Activated gamma-delta T cell treated with Interleukin-2 at 50 U/mL for 16 hours (primary cell): ENCODE measurements around the gene LAMB2.

Source experiments
- DNase-seq: peaks from one replicate; pipeline ENCODE4 v3.0.0-alpha.2; 2020

The LAMB2 gene

GRCh38 chr3:49120096-49120437 lies 12.8 kb downstream of the LAMB2 start:
- DNase-seq, result no peak

DNA sequence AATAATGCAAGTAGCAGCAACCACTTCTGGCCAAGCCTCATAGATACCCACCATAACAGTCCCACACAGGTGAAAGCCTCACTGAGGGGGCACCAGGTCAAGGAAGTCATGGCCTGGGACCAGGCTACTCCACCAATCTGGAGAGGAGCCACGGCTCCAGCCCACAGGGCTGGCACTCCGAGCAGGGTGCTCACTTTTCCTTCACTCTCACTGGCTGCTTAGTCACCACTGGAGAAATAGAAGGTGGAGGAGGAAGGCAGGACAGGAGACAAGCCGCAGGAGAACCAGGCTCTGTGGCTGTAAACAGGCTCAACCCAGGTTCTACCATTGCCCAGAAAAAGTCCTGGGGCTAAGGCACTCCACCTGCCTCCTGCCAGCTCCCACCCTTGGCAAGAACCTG lies 13.4 kb downstream of the LAMB2 start:
- no peak for DNase-seq

DNA sequence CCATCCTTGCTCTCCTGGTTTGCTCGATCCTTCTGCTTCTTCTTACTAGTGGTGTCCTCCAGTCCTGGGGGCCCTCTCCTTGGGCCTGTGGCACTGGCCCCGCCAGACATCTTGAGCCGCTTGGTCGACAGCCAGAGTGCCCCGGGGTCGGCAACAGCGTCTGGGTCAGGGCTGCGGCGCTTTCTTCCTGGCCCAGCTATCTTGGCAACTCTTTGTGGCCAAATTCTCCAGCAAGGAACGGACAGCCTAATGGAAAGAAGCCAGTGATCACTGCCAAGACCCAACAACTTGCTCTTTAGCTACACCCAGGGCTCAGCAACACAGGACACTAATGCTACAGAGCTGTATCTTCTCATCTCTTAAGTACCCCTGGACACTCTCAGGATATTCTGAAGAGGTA lies 13.8 kb downstream of the LAMB2 start:
- DNase-seq, result no peak

- DNase-seq, result no peak
Measured at GRCh38 chr3:49112262-49112661, 20.6 kb downstream of the LAMB2 start.

DNA sequence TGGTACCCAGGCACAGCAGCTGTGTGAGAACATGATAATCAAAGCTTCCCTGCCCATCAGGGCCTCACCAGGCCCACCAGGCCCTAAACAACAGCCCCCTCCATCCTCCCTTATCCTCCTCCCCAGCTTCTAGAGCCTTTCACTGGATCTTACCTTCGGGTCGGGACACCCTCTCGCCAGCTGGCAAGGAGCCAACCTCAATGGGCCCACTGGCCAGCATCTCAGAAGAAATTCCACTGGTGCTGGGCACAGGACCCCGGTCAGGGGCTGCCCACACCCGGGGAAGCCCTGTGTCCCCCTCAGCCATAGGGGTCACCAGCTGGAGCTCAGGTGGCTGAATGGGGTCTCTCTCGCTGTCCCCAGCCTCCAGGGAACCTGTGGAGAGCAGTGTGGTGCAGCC lies 21.5 kb downstream of the LAMB2 start:
- no peak for DNase-seq

DNA sequence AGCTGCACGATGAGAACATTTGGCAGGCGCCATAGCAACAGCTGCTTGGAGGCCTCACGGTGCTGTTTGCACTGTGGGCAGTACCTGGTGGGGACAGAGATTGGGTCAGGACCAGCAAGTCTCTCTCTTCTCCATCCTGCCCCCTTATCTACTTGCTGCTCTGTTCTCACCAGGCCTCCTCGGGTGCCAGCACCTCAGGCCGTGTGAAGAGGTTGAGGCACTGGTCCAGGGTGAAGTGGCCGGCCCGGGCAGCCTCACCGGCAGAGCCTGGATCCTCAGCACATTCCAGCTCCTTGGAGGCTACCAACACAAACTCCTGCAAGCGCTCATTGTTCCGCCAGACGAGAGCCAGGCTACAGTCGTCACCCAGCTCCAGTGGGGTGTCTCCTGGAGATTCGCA lies 22.1 kb downstream of the LAMB2 start:
- no peak for DNase-seq

- DNase-seq, result no peak
Measured at GRCh38 chr3:49108346-49108745, 24.5 kb downstream of the LAMB2 start.

DNA sequence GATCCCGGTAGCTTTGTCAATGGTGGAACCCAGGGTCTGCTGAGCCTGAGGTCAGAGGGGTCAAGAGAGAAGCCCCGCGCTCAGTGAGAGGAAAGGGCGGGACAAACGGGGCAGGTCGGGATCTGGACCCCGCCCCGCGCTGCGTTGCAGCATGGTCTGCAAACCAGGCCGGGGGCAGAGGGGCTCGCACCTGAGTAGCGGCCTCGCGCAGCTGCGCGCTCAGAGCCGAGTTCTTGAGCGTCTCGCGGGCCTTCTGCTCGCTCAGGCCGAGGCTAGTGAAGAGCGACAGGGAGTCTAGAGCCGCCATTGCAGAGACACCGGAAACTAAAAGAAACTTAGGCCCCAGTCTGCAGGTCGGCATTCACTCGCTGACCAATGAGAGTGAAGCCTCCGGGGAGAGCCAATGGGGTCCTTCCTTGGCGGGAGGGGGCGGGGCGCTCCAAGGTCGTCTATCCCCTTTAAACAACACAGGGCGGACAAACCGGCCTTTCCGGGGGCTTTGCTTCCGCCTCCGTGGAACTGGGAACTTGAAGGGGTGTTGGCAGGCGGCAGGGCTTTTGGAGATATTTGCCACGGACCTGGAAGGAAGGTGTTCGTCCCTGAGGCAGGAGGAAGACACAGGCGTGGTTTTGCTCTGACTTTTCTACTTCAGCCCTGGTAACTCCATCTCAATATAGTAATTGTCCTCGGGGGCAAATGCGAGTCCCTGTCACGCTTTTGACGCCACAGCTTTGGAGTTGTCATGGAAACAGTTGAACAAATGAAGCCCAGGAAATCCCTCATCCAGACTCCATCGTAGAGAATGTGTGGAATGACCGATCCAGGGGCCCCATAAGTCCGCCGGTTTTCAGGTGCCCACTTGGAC lies 28.2 kb downstream of the LAMB2 start, which contains the start of gene QARS1:
Gene QARS1, minus strand, starts transcription at position 331 of the 865 bp plus-strand sequence. Its CDS starts 24 bp downstream, at position 307.
- DNase-seq, result peak; percentile 90

DNA sequence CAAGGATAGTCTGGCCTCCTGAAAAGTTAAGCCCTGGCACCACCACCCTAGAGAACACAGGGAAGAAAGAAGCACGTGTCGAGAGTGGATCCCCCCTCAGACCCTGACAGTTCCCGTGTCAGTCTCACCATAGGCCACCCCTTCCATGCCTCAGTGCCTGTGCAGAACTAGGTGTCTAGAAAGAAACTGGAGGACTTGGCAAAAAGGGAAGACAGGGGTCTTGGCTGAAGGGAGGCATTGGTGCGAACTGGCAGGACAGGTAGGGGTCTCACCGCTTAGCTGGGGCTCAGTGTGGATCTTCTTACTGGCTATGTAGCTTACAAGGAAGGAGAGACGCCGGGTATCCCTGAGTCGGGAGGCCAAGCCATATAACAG lies 28.8 kb downstream of the LAMB2 start:
- no peak for DNase-seq

DNA sequence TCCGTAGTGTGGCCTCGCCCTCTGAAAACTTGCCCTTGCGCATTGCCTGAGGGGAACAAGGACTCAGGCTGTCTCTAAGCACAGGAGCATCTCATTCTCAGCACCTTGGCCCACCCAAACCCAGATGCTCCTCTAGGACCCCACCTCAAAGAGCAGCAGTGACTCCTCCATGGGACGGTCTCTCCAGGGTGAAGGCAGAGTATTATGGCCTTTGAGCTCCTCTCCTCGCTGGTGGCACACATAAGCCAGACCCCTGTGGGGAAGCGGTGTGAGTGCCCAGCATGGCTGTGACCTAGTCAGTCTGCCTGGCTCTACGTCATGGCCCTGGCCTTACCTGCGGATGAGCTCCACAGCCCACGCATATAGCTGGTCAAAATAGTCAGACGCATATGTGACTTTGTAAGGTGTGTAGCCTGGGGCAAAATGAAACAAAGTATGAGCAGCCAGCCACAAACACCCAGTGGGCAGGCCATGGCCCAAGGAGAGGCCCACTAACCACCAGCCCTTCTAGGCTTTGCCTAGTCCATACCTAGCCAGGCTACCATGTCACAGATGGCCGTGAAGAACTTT lies 32.7 kb downstream of the LAMB2 start:
- DNase-seq, result no peak

DNA sequence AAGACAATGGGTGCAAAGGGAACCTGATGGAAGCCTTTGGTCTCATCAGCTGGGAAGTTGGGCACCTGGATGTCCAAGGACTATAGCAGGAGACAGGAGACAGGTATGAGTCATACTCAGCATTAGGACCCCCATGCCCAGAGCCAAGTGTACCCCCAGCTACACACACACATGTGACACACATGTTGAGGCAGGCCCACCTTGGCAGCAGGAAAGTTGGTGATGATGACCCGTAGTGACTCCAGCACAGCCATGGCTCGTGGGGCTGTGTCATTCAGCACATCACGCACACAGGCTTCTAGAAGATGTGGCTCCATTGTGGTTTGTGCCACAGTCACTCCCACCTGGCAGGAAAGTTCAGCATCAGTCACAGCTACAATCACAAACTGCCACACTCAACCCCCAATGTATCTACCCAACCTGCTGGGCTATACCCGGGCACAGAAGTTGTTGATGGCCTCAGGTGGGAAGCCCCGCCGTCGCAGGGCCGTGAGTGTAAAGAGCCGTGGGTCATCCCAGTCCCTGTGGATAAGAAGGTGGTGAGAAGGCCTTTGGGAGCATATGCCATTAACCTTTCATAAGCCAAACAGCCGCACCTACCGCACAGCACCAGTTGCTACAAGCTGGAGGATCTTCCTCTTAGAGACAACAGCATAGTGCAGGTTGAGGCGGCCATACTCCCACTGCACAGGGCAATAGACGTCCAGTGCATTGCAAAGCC lies 33.8 kb downstream of the LAMB2 start:
- DNase-seq, result no peak

DNA sequence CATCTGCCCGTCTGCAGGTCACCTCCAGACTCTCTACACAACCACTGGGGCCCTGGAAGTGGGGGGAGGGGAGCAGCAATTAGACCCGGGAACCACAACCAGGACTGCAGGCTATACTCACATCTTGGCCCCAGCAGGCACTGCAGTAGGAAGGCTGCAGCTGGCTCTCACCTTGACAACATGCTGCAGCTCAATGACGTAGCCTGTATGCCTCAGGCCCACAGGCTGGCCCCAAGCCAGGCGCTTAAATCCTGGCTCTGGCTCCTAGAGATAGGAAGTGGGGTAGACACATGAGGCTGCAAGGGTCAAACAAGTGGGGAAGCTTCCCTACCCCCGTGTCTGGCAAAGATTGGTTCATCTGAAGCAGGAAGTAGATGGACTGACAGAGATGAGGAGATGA lies 34.4 kb downstream of the LAMB2 start:
- DNase-seq, result no peak

DNA sequence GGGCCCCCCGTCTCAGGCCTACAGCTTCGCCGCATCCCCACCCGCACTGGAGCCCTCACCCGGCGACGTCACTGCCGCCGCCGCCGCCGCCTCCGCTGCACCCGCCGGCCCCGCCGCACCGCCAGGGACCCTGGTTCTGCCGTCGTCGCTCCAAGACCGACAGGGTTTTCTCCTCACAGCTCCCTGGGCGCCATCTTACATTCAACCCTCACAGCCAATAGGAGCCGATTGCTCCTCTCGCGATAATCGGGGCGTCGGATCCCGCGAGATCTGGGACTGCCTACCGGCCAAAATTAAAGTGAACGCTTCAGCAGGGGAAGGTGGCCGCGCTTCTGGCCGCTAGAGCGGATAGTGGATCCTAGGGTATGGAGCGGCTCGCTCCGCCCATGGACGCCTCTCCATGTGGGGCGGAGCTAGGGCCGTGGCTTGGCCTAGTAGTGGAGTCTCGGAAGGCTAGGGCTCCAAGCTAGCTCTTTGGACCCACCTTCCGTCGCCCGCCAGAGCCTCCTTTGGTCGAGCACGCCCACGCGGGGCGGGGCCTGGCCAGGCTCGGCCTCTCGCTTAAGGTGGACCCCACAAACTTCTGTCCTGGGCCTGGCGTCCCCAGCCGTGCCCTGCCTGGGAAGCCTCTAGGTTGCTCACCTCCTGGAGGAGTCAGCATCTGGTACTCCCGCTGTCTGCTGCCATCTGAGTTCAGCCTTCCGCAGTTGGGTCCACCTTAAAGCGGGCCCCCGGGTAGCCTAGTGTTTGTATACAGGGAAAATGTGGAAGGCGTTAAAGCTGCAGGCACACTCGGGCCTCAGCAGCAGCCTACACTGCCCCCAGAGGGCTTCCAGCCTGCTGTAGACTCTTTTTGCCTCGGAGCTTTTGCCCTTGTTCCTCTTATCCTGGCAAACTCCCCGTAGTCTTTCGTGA lies 38.7 kb downstream of the LAMB2 start, which contains the start of gene QRICH1:
Gene QRICH1, minus strand, starts transcription at position 219 of the 915 bp plus-strand sequence. CDS start 17,054 bp downstream, outside the sequence.
- peak; percentile 94 for DNase-seq

DNA sequence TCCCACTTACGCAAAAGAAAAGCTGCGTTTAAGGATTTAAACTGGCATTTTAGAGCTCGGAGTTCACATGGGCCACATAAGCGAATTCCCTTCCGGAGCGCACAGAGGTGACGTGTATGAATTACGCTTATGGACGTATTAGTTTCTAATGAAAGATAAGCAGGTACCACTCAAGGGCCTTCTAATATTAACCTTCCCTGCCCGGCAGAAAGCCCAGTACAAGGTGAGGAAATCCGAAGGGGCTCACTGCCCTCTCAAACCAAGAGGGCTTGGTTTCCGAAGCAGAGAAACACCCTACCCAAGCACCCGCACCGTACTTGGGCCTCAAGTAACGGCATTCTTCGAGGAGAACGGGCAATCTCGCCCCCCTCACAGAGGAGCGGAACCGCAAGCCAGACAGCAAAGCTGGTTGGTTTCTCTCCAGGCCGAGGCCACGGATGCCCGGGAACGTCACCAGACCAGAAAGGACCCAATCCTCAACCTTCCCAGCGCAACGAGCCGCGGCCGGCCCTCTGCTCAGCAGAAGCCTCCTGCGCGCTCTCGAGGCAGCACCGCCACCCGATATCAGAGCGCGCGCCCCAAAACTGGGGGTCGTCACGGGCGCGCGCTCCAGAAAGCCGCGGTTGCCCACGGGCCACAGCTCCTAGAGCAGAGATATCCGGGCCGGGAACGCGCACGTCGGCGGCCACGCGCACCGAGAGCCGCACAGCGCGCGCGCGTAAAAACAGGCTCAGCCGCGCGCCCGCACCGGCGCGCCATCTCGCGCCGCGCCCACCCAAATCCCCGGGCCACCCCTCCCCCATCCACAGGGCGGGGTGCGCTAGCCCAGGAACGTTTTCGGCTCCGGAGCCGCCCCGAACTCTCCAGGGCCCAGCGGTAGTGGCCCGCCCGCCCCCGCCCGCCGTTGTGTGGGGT lies 39.7 kb downstream of the LAMB2 start:
- DNase-seq, result peak; percentile 80

DNA sequence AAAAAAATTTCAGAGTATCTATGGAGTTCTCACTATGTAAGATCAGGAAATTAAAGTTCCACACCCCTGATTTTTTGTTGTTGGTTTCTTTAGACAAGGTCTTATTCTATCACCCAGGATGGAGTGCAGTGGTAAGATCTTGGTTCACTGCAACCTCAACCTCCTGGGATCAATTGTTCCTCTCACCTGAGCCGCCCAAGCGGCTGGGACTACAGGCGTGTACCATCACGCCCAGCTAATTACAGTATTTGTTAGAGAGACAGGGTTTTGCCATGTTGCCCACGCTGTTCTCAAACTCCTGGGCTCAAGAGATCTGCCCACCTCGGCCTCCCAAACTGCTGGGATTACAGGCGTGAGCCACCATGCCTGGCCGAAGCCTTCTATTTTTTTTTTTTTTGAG lies 51.4 kb downstream of the LAMB2 start:
- no peak for DNase-seq

DNA sequence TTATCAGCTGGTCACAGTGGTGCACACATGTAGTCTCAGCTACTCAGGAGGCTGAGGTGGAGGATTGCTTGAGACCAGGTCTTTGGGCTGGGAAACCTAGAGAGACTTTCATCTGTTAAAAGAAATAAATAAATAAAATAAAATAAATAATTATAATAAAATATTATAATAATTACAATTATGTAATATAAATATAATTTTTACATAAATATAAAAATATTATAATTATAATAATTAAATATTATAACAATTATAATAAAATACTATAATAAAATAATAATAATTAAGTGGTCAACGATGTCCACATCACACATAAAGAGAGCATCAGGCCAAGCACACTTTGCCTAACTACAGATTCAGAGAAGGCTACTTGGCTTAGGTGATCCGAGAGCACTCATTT lies 53.6 kb downstream of the LAMB2 start:
- DNase-seq, result no peak

GRCh38 chr3:49076646-49077045 lies 56.2 kb downstream of the LAMB2 start:
- no peak for DNase-seq

DNA sequence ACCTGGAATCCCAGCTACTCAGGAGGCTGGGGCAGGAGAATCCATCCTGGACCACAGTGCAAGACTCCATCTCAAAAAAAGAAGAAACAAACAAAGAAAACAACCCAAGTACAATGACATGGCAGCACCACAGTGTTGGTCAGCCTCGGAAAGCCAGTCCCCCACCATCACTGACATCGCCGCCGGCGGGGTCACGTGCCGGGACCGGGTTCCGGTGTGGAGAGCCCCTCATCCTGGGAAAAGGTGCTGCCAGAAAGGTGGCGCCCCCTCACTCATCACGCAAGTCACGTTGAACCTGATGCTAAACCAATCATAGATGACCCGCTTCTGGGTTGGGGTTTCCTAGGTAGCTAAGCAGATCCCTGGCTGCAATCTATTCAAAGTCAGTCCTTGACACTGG lies 56.7 kb downstream of the LAMB2 start:
- DNase-seq, result no peak
